H1 (cell line): ENCODE results near the gene CAV1. TPM values are rescaled to one million over a fixed set of nuclear protein-coding genes. Genes with fewer than 3 reads are reported as not detected.

ENCODE experiments used
- CTCF ChIA-PET: fragments of 300-600 bp; sonication (Branson Sonifier 250); formaldehyde crosslinking; loops from one replicate; lab custom pipeline; 2021; ENCODE audit not compliant: partially characterized antibody; lab: Charles Lee
- POLR2A ChIA-PET: fragments of 300-600 bp; sonication (Branson Sonifier 250); formaldehyde crosslinking; loops from one replicate; lab custom pipeline; 2021; ENCODE audit warnings: inconsistent platforms; ENCODE audit not compliant: partially characterized antibody; lab: Charles Lee
- DNase-seq, 2 experiments: peaks; one replicate each; pipeline versions ENCODE4 v3.0.0 to v3.0.0-alpha.2; 2010 to 2022; ENCODE audit warnings: low spot score in 2 of 2, low read depth in 1 of 2, mixed read lengths in 1 of 2
- FAIRE-seq: peaks from 2 replicates; lab custom pipeline; 2011; peaks lifted over from hg19 to GRCh38; lab: Jason Lieb, UNC
- H2AFZ ChIP-seq: 2 replicates; pipeline ENCODE4 v1.8.1; 2012; ENCODE audit warnings: low read length, inconsistent platforms
- H2AK5ac ChIP-seq: 2 replicates; pipeline ENCODE4 v1.6.1; 2013; ENCODE audit warnings: low read depth, low read length
- H2BK120ac ChIP-seq: replicated peaks from 2 replicates; pipeline ENCODE3; 2013; ENCODE audit warnings: low read depth, low read length, inconsistent platforms
- H2BK12ac ChIP-seq: 2 replicates; pipeline ENCODE4 v1.6.1; 2013; ENCODE audit warnings: low read depth, low read length
- H2BK15ac ChIP-seq: 2 replicates; pipeline ENCODE4 v1.6.1; 2013; ENCODE audit warnings: low read length
- H2BK20ac ChIP-seq: 2 replicates; pipeline ENCODE4 v1.6.1; 2013; ENCODE audit warnings: low read length
- H2BK5ac ChIP-seq: 2 replicates; pipeline ENCODE4 v1.6.1; 2013; ENCODE audit warnings: low read depth, low read length
- H3K14ac ChIP-seq: 2 replicates; pipeline ENCODE4 v1.6.1; 2013; ENCODE audit warnings: inconsistent platforms; ENCODE audit not compliant: insufficient read length
- H3K18ac ChIP-seq: 2 replicates; pipeline ENCODE4 v1.6.1; 2013; ENCODE audit warnings: low read length; ENCODE audit errors: extremely low read depth
- H3K23ac ChIP-seq: 2 replicates; pipeline ENCODE4 v1.6.1; 2013; ENCODE audit warnings: inconsistent platforms; ENCODE audit not compliant: insufficient read length
- H3K23me2 ChIP-seq: 2 replicates; pipeline ENCODE4 v1.6.1; 2013; ENCODE audit warnings: low read depth, low read length
- H3K27ac ChIP-seq: 2 replicates; pipeline ENCODE4 v1.6.1; 2011; ENCODE audit warnings: low read depth, low read length, inconsistent platforms
- H3K27me3 ChIP-seq, 4 experiments: replicated peaks in 1 of 4; 1 replicate in 1 of 4; 2 replicates in 3 of 4; pipeline versions ENCODE4 v1.6.1 to v1.8.1; 2011 to 2013; ENCODE audit warnings: low read length in 3 of 4, mild to moderate bottlenecking in 3 of 4, inconsistent platforms in 2 of 4, mixed read lengths in 2 of 4, moderate library complexity in 1 of 4; ENCODE audit not compliant: control insufficient read depth in 3 of 4, insufficient read depth in 3 of 4; ENCODE audit errors: extremely low read depth in 1 of 4
- H3K36me3 ChIP-seq, 4 experiments: 2 replicates each; pipeline versions ENCODE4 v1.6.1 to v1.8.1; 2011 to 2013; ENCODE audit warnings: mild to moderate bottlenecking in 4 of 4, low read length in 3 of 4, moderate library complexity in 2 of 4, control low read depth in 1 of 4, inconsistent platforms in 1 of 4; ENCODE audit not compliant: insufficient read depth in 4 of 4, control insufficient read depth in 2 of 4
- H3K4ac ChIP-seq: replicated peaks from 2 replicates; pipeline ENCODE3; 2013; ENCODE audit warnings: low read length, low read depth, mixed read lengths, inconsistent platforms; ENCODE audit not compliant: insufficient read length
- H3K4me1 ChIP-seq, 4 experiments: replicated peaks in 1 of 4; 1 replicate in 1 of 4; 2 replicates in 3 of 4; pipeline versions ENCODE4 v1.6.1 to v1.8.1; 2011 to 2013; ENCODE audit warnings: low read length in 3 of 4, inconsistent platforms in 2 of 4, mixed read lengths in 1 of 4; ENCODE audit not compliant: insufficient read depth in 4 of 4, control insufficient read depth in 3 of 4
- H3K4me2 ChIP-seq, 2 experiments: 2 replicates each; pipeline versions ENCODE4 v1.6.1 to v1.8.1; 2011 to 2013; ENCODE audit warnings: low read depth in 2 of 2, low read length in 2 of 2, control low read depth in 1 of 2, inconsistent platforms in 1 of 2, mild to moderate bottlenecking in 1 of 2; ENCODE audit not compliant: insufficient read depth in 1 of 2
- H3K4me3 ChIP-seq, 4 experiments: fragments of 200-600, 300-600 bp in 1 of 4; sonication (generic), shearing (Covaris generic), sonication (Bioruptor Twin) in 1 of 4; 2 replicates each; pipeline versions ENCODE4 v1.5.1 to v1.8.1; 2011 to 2016; ENCODE audit warnings: low read length in 4 of 4, low read depth in 3 of 4, control low read depth in 2 of 4, inconsistent platforms in 2 of 4, mild to moderate bottlenecking in 2 of 4, mixed read lengths in 1 of 4, moderate library complexity in 1 of 4; ENCODE audit not compliant: insufficient read depth in 2 of 4; ENCODE audit errors: extremely low read depth in 1 of 4
- H3K56ac ChIP-seq: replicated peaks from 2 replicates; pipeline ENCODE3; 2013; ENCODE audit warnings: low read depth, mild to moderate bottlenecking, mixed read lengths, low read length, inconsistent platforms; ENCODE audit not compliant: insufficient read length
- H3K79me1 ChIP-seq: 2 replicates; pipeline ENCODE4 v1.6.1; 2013; ENCODE audit warnings: low read depth, low read length, control low read depth
- H3K79me2 ChIP-seq, 2 experiments: 2 replicates each; pipeline versions ENCODE4 v1.6.1 to v1.8.1; 2012 to 2013; ENCODE audit warnings: low read length in 2 of 2, mild to moderate bottlenecking in 2 of 2, inconsistent platforms in 1 of 2; ENCODE audit not compliant: insufficient read depth in 2 of 2, control insufficient read depth in 1 of 2
- H3K9ac ChIP-seq, 4 experiments: replicated peaks in 1 of 4; 1 replicate in 1 of 4; 2 replicates in 3 of 4; pipeline versions ENCODE4 v1.6.1 to v1.8.1; 2011 to 2013; ENCODE audit warnings: low read depth in 3 of 4, low read length in 3 of 4, control low read depth in 2 of 4, mild to moderate bottlenecking in 2 of 4, moderate library complexity in 2 of 4, inconsistent platforms in 1 of 4; ENCODE audit errors: extremely low read depth in 1 of 4
- H3K9me3 ChIP-seq, 2 experiments: 2 replicates each; pipeline versions ENCODE4 v1.6.1 to v1.8.1; 2012 to 2013; ENCODE audit warnings: mild to moderate bottlenecking in 2 of 2, moderate library complexity in 2 of 2, control low read depth in 1 of 2, inconsistent platforms in 1 of 2, low read depth in 1 of 2, low read length in 1 of 2, mixed read lengths in 1 of 2; ENCODE audit not compliant: insufficient read depth in 2 of 2
- H4K20me1 ChIP-seq, 2 experiments: replicated peaks in 1 of 2; 2 replicates each; pipeline versions ENCODE3 to v1.8.1; 2011 to 2013; ENCODE audit warnings: inconsistent platforms in 2 of 2, low read length in 2 of 2, mild to moderate bottlenecking in 1 of 2; ENCODE audit not compliant: insufficient read depth in 2 of 2, control insufficient read depth in 1 of 2
- H4K5ac ChIP-seq: 2 replicates; pipeline ENCODE4 v1.6.1; 2013; ENCODE audit warnings: low read length, low read depth, mixed read lengths, inconsistent platforms; ENCODE audit not compliant: insufficient read length
- H4K8ac ChIP-seq: 2 replicates; pipeline ENCODE4 v1.8.0; 2013; ENCODE audit warnings: mild to moderate bottlenecking, moderate library complexity, low read length, inconsistent platforms; ENCODE audit not compliant: insufficient read depth; ENCODE audit errors: extremely low read depth
- H4K91ac ChIP-seq: replicated peaks from 2 replicates; pipeline ENCODE3; 2013; ENCODE audit warnings: low read length, mixed read lengths, inconsistent platforms; ENCODE audit not compliant: insufficient read length
- ASH2L ChIP-seq: fragments of 200-600, 300-600 bp; sonication (generic); IDR thresholded peaks from one replicate; pipeline ENCODE4 v1.7.1; 2017; ENCODE audit warnings: low read length
- CHD1 ChIP-seq: IDR thresholded peaks from 2 replicates; pipeline ENCODE4 v1.6.1; 2012; ENCODE audit warnings: low read depth, low read length, improper control_type of control experiment
- GTF2F1 ChIP-seq: IDR thresholded peaks from 2 replicates; pipeline ENCODE4 v1.6.1; 2012; ENCODE audit warnings: low read depth, low read length, improper control_type of control experiment, borderline replicate concordance
- MAX ChIP-seq: IDR thresholded peaks from 2 replicates; pipeline ENCODE4 v1.6.1; 2012; ENCODE audit warnings: inconsistent platforms
- POLR2A ChIP-seq, 2 experiments: IDR thresholded peaks; 1 replicate in 1 of 2; 2 replicates in 1 of 2; pipeline ENCODE4 v1.6.1; 2011; ENCODE audit warnings: low read depth in 2 of 2, low read length in 2 of 2, mild to moderate bottlenecking in 2 of 2; ENCODE audit errors: control extremely low read depth in 1 of 2
- SUZ12 ChIP-seq: fragments of 200-600 bp; sonication (generic); IDR thresholded peaks from 2 replicates; pipeline ENCODE4 v1.6.1; 2012; ENCODE audit warnings: mild to moderate bottlenecking, inconsistent platforms, low read length, moderate library complexity, mixed read lengths
- YY1 ChIP-seq: IDR thresholded peaks from 2 replicates; pipeline ENCODE4 v1.6.1; 2011; ENCODE audit warnings: low read depth, mild to moderate bottlenecking, low read length
- WGBS, 2 experiments: shearing (Covaris generic) in 1 of 2; methylation state at CpG; one replicate each; pipeline versions ENCODE4 v1.1.6 to v1.1.7; 2013 to 2015; ENCODE audit warnings: low lambda C conversion rate in 2 of 2, mixed read lengths in 2 of 2, inconsistent platforms in 1 of 2, low coverage in 1 of 2, missing lambda C conversion rate in 1 of 2; ENCODE audit not compliant: insufficient replicate concordance in 2 of 2, insufficient coverage in 1 of 2, insufficient read length in 1 of 2; ENCODE audit errors: extremely low coverage in 1 of 2, missing lambda C conversion rate in 1 of 2; 5-methylcytosine and 5-hydroxymethylcytosine counted together
- polyA plus RNA-seq, 7 experiments: library from polyadenylated mRNA; depleted of rRNA in 3 of 7; stranded (reverse) in 5 of 7; unstranded in 2 of 7; fragments of >200 nt in 5 of 7; fragments of 200-250 nt in 2 of 7; gene quantifications; 1 replicate in 5 of 7; 2 replicates in 1 of 7; 4 replicates in 1 of 7; pipeline versions ENCODE4 v1.2.1 to v1.2.3, GENCODE V29; 2011 to 2013; ENCODE audit warnings: missing spikeins in 2 of 7, mixed read lengths in 2 of 7
- total RNA-seq: library from RNA; stranded (reverse); fragmentation: NEBNext Ultra II Directional; extraction: Animal tissue kit (Norgen Biotek cat#: 25700); gene quantifications from 2 replicates; pipeline ENCODE4 v1.2.1, GENCODE V29; 2021
- TF ChIP-seq, protein P1 (sequence below): IDR thresholded peaks from 2 replicates; pipeline ENCODE4 v1.6.1; 2012; ENCODE audit warnings: low read length, inconsistent platforms

CAV1 gene
- total and polyA plus RNA-seq, 2 of the 8 experiments (the other 6 are each of a cell fraction or from before 2014, with no cell fraction given), result 16.3 to 21.8 TPM

DNA sequence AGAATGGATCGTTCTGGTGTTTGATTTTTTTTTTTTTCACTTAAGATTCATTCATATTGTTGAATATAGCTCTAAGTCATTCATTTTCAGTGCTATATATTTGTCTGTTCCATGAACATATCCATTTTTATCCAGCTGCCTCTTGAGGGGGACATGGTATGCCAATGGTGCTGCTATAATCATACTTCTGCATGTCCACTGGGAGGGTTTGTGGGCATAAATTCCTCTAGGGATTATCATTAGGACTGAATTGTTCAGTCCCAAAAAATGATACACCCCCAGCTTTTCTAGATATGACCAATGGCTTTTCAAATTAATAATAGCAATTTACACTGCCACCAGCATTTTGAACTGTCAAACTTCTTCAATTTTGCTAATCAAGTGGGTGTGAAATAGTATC, 41.1 kb downstream of the CAV1 start:
- CTCF ChIA-PET, result no interaction called here
- no peaks in the 10 kb centered on the region for H3K79me2 ChIP-seq
- no peak for FAIRE-seq

More for the DNA sequence above, 41.1 kb downstream of the CAV1 start:
- Histone ChIP-seq H3K18ac (no peak overlapping the region), H3K4me3 (no peak overlapping the region), H2BK12ac (no peak overlapping the region), H3K14ac (no peak overlapping the region), H3K23me2 (no peaks in the 10 kb centered on the region; the same call in 1 of the 2 replicates)
- POLR2A ChIA-PET, result interaction anchor here (0.6 kb wide), 1 partner anchor 350 kb away, joined by 3 read pairs; no protein-coding TSS in a partner anchor
- DNase-seq, result no peak
- TF ChIP-seq GTF2F1 (no peak), CHD1 (no peak), MAX (no peak), POLR2A (IDR thresholded peaks at IDR 0.05; ENCODE audit: control extremely low read depth in 1 of 2, low read depth in 2 of 2, low read length in 2 of 2) (no peak), ASH2L (no peak), YY1 (no peak), SUZ12 (no peak)
- TF ChIP-seq, protein P1, sequence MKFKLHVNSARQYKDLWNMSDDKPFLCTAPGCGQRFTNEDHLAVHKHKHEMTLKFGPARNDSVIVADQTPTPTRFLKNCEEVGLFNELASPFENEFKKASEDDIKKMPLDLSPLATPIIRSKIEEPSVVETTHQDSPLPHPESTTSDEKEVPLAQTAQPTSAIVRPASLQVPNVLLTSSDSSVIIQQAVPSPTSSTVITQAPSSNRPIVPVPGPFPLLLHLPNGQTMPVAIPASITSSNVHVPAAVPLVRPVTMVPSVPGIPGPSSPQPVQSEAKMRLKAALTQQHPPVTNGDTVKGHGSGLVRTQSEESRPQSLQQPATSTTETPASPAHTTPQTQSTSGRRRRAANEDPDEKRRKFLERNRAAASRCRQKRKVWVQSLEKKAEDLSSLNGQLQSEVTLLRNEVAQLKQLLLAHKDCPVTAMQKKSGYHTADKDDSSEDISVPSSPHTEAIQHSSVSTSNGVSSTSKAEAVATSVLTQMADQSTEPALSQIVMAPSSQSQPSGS, result no peak
- TF ChIP-seq, all 59 proteins: peak for 0
- WGBS, 2 experiments, result 89% methylated on average over 1 of the region's 1 CpG; no CpG with 5 or more reads in 1 of the 2 experiments
- H4K91ac ChIP-seq, result no peak overlapping the region
- no peak overlapping the region for H3K9ac ChIP-seq
- H2AK5ac ChIP-seq, result no peak overlapping the region
- no peaks in the 10 kb centered on the region for H3K79me1 ChIP-seq
- H3K56ac ChIP-seq, result no peak overlapping the region
- H3K4me2 ChIP-seq, result no peak overlapping the region
- H3K9me3 ChIP-seq, result no peaks in the 10 kb centered on the region
- H3K4me1 ChIP-seq, result no peaks in the 10 kb centered on the region
- no peak overlapping the region for H2BK5ac ChIP-seq
- no peaks in the 10 kb centered on the region for H4K20me1 ChIP-seq
- no peak overlapping the region for H2AFZ ChIP-seq
- no peaks in the 10 kb centered on the region for H3K36me3 ChIP-seq
- H4K5ac ChIP-seq, result no peak overlapping the region
- H4K8ac ChIP-seq, result no peak overlapping the region
- H3K27ac ChIP-seq, result no peak overlapping the region
- no peak overlapping the region for H3K23ac ChIP-seq
- no peaks in the 10 kb centered on the region for H3K27me3 ChIP-seq
- no peak overlapping the region for H3K4ac ChIP-seq
- no peak overlapping the region for H2BK15ac ChIP-seq
- H2BK20ac ChIP-seq, result no peak overlapping the region
- no peak overlapping the region for H2BK120ac ChIP-seq
